C4-2B (cell line): ENCODE results near the gene TMEM72.

ENCODE experiments used
- CTCF ChIP-seq: fragments of 450-650 bp; conservative IDR thresholded peaks from 2 replicates; pipeline ENCODE4 v1.5.1; 2017; ENCODE audit warnings: mild to moderate bottlenecking
- ZFX ChIP-seq: fragments of 450-650 bp; IDR thresholded peaks from 2 replicates; pipeline ENCODE4 v1.6.1; 2017

GRCh38 chr10:44886966-44887365 lies 24.2 kb upstream of the TMEM72 start:
- no peak for TF ChIP-seq ZFX
- no peak for TF ChIP-seq CTCF
